Vagina (tissue), 2 donors: ENCODE measurements around the gene NPRL2.

Source experiments
- CTCF ChIP-seq, 3 experiments: fragments of 450-650 bp in 2 of 3; fragments of 200-600 bp in 1 of 3; sonication (generic) in 1 of 3; IDR thresholded peaks; one replicate each; pipeline ENCODE4 v1.5.1; 2017 to 2019; ENCODE audit warnings: antibody characterized with exemption in 3 of 3, mild to moderate bottlenecking in 2 of 3, moderate library complexity in 2 of 3
- POLR2A ChIP-seq, 2 donors: fragments of 450-650 bp; IDR thresholded peaks; one replicate each; pipeline ENCODE4 v1.6.1; 2017; ENCODE audit warnings: antibody characterized with exemption in 2 of 2, mild to moderate bottlenecking in 2 of 2, moderate library complexity in 2 of 2

GRCh38 chr3:50342813-50343633, 7.6 kb downstream of the NPRL2 start:
- no peak for TF ChIP-seq POLR2A (IDR thresholded peaks at IDR 0.05)
- TF ChIP-seq CTCF (IDR thresholded peaks at IDR 0.05): no peak
